AG10803 (cell line): ENCODE data around the gene ABTB1.
A peak's percentile ranks its signal among the peaks of the same experiment; 100 is the strongest.
"Not testable (repeated sequence)": the region's sequence is repeated elsewhere in the genome, so short reads cannot be mapped to it uniquely, and the experiment has no call there.

Experiments used
- DNase-seq: peaks from one replicate; pipeline ENCODE4 v3.0.0; 2010; ENCODE audit warnings: low read depth
- H3K4me3 ChIP-seq: 2 replicates; pipeline ENCODE4 v1.5.1; 2011; ENCODE audit warnings: mild to moderate bottlenecking, low read length, control low read depth
- CTCF ChIP-seq: conservative IDR thresholded peaks from 2 replicates; pipeline ENCODE4 v1.5.1; 2011; ENCODE audit warnings: mild to moderate bottlenecking, low read length, control low read depth, inconsistent platforms

The ABTB1 gene

GRCh38 chr3:127650236-127650635, 22.5 kb upstream of the ABTB1 start:
- no peak for DNase-seq
- no peak overlapping the region for H3K4me3 ChIP-seq
- no peak for TF ChIP-seq CTCF

GRCh38 chr3:127651516-127652172, 21.1 kb upstream of the ABTB1 start:
- no peak for DNase-seq
- no peak for TF ChIP-seq CTCF
- H3K4me3 ChIP-seq: no peak overlapping the region

GRCh38 chr3:127652246-127652995, 20.3 kb upstream of the ABTB1 start:
- TF ChIP-seq CTCF: peak; percentile 92
- peak; percentile 45 for DNase-seq
- no peak overlapping the region for H3K4me3 ChIP-seq

- TF ChIP-seq CTCF: no peak
- no peak overlapping the region for H3K4me3 ChIP-seq
- no peak for DNase-seq
These were observed 18.4 kb upstream of the ABTB1 start for GRCh38 chr3:127654374-127654773.

GRCh38 chr3:127654993-127655392, 17.8 kb upstream of the ABTB1 start:
- not testable (repeated sequence) for DNase-seq, H3K4me3 ChIP-seq

GRCh38 chr3:127655641-127656040, 17.1 kb upstream of the ABTB1 start:
- DNase-seq: peak; percentile 70
- H3K4me3 ChIP-seq: no peak overlapping the region
- TF ChIP-seq CTCF: no peak

- no peak overlapping the region for H3K4me3 ChIP-seq
- TF ChIP-seq CTCF: no peak
- DNase-seq: no peak
These were observed 15.8 kb upstream of the ABTB1 start for GRCh38 chr3:127656906-127657305.
